K562 (cell line): Measurements from ENCODE around the gene G6PC2. TPM values are rescaled to one million over a fixed set of nuclear protein-coding genes. Genes with fewer than 3 reads are reported as not detected.
A peak's percentile ranks its signal among the peaks of the same experiment; 100 is the strongest.

Experiments
- CHD7 ChIP-seq: fragments of 200-600 bp; sonication (generic); IDR thresholded peaks from one replicate; pipeline ENCODE4 v1.6.1; 2012; ENCODE audit warnings: mild to moderate bottlenecking, low read depth, low read length, inconsistent platforms
- GTF2A2 ChIP-seq: IDR thresholded peaks from 2 replicates; pipeline ENCODE4 v1.6.1; 2016; ENCODE audit warnings: mild to moderate bottlenecking, missing genetic modification characterization, missing compliant biosample characterization
- HMGN3 ChIP-seq: IDR thresholded peaks from 2 replicates; pipeline ENCODE4 v1.6.1; 2011; ENCODE audit warnings: borderline replicate concordance, low read depth, mild to moderate bottlenecking, mixed read lengths, low read length; ENCODE audit not compliant: insufficient read length; ENCODE audit errors: extremely low read depth
- KDM4B ChIP-seq, 2 experiments: fragments of 450-650 bp in 1 of 2; sonication (generic) in 1 of 2; IDR thresholded peaks; 2 replicates each; pipeline ENCODE4 v1.6.1; 2016 to 2017; ENCODE audit warnings: borderline replicate concordance in 2 of 2, antibody characterized with exemption in 1 of 2, low read depth in 1 of 2, mild to moderate bottlenecking in 1 of 2
- MECOM ChIP-seq: fragments of 250-450 bp; sonication (Bioruptor Pico); IDR thresholded peaks from 2 replicates; pipeline ENCODE4 v1.8.0; 2022; ENCODE audit warnings: inconsistent platforms
- PTRF ChIP-seq: fragments of 450-650 bp; IDR thresholded peaks from 2 replicates; pipeline ENCODE4 v1.6.1; 2016; ENCODE audit warnings: mild to moderate bottlenecking, missing genetic modification characterization, missing compliant biosample characterization
- RUNX1 ChIP-seq: sonication (generic); IDR thresholded peaks from 2 replicates; pipeline ENCODE4 v1.6.1; 2016; ENCODE audit warnings: antibody characterized with exemption, low read depth
- SMARCE1 ChIP-seq: fragments of 450-650 bp; IDR thresholded peaks from 2 replicates; pipeline ENCODE4 v1.7.1; 2016; ENCODE audit warnings: mild to moderate bottlenecking
- SMC3 ChIP-seq: conservative IDR thresholded peaks from 2 replicates; pipeline ENCODE4 v1.6.1; 2011; ENCODE audit warnings: low read depth, low read length, improper control_type of control experiment; ENCODE audit not compliant: insufficient read depth
- SRF ChIP-seq, 2 experiments: fragments of 250-450, 450-650 bp in 1 of 2; sonication (Bioruptor Pico) in 1 of 2; sonication (generic) in 1 of 2; formaldehyde crosslinking; IDR thresholded peaks; 2 replicates each; pipeline versions ENCODE4 v1.5.0 to v1.5.1; 2020 to 2022; ENCODE audit warnings: mild to moderate bottlenecking in 1 of 2, missing genetic modification reagents in 1 of 2
- ZBTB1 ChIP-seq: sonication (generic); formaldehyde crosslinking; IDR thresholded peaks from 2 replicates; pipeline ENCODE4 v1.8.1; 2023; ENCODE audit warnings: missing genetic modification reagents, low read depth, mild to moderate bottlenecking, borderline replicate concordance
- polyA plus RNA-seq, 8 experiments: library from polyadenylated mRNA; depleted of rRNA in 4 of 8; stranded (reverse) in 5 of 8; unstranded in 3 of 8; fragments of >200 nt; fragmentation: Nextera tagmentation in 2 of 8; fragmentation: Illumina TruSeq in 1 of 8; extraction: Ambion mirVana in 2 of 8; extraction: Trizol in 1 of 8; gene quantifications; 2 replicates each; pipeline versions ENCODE4 v1.2.1 to v1.2.3, GENCODE V29; 2011 to 2014; ENCODE audit warnings: inconsistent platforms in 1 of 8, missing spikeins in 1 of 8
- total RNA-seq, 7 experiments: library from RNA; depleted of rRNA in 6 of 7; stranded (reverse); fragments of >200 nt in 6 of 7; fragmentation: Illumina TruSeq in 2 of 7; extraction: Trizol in 2 of 7; gene quantifications; 2 replicates each; pipeline versions ENCODE4 v1.2.1 to v1.2.3, GENCODE V29; 2011 to 2021; ENCODE audit warnings: low replicate concordance in 1 of 7
- TF ChIP-seq, protein P1 (sequence below), 2 experiments: fragments of 150-350 bp in 1 of 2; IDR thresholded peaks; 2 replicates each; pipeline ENCODE4 v1.6.1; 2012 to 2016; ENCODE audit warnings: low read depth in 2 of 2, low read length in 2 of 2, mild to moderate bottlenecking in 1 of 2, moderate library complexity in 1 of 2

Gene G6PC2
- total and polyA plus RNA-seq, 9 of the 15 experiments (the other 6 are each of a cell fraction or from before 2014, with no cell fraction given) = 0.03 to 0.15 TPM; not detected in 7

DNA sequence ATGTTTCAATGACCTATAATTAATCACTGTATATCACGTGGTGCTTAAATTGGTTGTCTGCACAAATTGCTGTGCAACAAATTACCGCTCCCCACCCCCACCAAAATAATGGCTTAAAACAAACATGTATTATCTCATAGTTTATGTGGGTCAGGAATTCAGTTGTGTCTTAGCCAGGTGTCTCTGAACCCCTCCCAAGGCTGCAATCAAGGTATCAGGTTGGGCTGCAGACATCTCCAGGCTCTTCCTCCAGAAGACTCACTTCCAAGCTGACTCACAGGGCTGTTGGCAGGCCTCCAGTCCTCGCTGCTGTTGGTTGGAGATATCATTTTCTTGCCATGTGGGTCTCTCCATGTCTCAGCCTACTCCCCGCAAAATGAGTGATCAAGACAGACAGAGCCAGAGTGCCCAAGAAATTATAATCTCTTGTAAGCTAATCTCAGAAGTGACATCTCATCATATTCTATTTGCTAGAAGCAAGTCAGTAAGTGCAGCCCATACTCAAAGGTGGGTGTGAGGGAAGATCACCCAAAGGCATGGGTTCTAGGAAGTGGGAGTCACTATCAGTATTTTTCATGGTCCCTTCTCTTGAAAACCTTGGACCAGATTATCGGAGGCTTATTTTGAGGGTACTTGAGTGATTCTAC lies 49.3 kb upstream of the G6PC2 start (continued):
- TF ChIP-seq, protein P1, sequence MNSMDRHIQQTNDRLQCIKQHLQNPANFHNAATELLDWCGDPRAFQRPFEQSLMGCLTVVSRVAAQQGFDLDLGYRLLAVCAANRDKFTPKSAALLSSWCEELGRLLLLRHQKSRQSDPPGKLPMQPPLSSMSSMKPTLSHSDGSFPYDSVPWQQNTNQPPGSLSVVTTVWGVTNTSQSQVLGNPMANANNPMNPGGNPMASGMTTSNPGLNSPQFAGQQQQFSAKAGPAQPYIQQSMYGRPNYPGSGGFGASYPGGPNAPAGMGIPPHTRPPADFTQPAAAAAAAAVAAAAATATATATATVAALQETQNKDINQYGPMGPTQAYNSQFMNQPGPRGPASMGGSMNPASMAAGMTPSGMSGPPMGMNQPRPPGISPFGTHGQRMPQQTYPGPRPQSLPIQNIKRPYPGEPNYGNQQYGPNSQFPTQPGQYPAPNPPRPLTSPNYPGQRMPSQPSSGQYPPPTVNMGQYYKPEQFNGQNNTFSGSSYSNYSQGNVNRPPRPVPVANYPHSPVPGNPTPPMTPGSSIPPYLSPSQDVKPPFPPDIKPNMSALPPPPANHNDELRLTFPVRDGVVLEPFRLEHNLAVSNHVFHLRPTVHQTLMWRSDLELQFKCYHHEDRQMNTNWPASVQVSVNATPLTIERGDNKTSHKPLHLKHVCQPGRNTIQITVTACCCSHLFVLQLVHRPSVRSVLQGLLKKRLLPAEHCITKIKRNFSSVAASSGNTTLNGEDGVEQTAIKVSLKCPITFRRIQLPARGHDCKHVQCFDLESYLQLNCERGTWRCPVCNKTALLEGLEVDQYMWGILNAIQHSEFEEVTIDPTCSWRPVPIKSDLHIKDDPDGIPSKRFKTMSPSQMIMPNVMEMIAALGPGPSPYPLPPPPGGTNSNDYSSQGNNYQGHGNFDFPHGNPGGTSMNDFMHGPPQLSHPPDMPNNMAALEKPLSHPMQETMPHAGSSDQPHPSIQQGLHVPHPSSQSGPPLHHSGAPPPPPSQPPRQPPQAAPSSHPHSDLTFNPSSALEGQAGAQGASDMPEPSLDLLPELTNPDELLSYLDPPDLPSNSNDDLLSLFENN (IDR thresholded peaks at IDR 0.05; ENCODE audit: low read depth in 2 of 2, low read length in 2 of 2) = peak in 1 of 2 experiments; percentile 92; a peak in 2 of 4 replicates
- TF ChIP-seq RUNX1 (no peak; the same call in 1 of the 2 replicates), KDM4B (IDR thresholded peaks at IDR 0.05; ENCODE audit: borderline replicate concordance in 2 of 2, low read depth in 1 of 2) (no peak), SRF (CRISPR knock-in tag; IDR thresholded peaks at IDR 0.05) (0 out of 4 replicates have a peak, but pooled peaks of 1 of the 2 experiments have one; percentile 5), SMARCE1 (peak; percentile 100), MECOM (CRISPR knock-in tag) (peak; percentile 85), PTRF (tag) (no peak), CHD7 (no peak), ZBTB1 (CRISPR knock-in tag) (no peak), SMC3 (0 out of 2 replicates have a peak, but pooled peaks have one; percentile 13), HMGN3 (peak; percentile 53), GTF2A2 (tag) (no peak)
